H9 (cell line): ENCODE data around the gene GAK. TPM values are rescaled to one million over a fixed set of nuclear protein-coding genes. Genes with fewer than 3 reads are reported as not detected.

Experiments used
- DNase-seq: peaks from one replicate; pipeline ENCODE4 v3.0.0-alpha.2; 2017
- H2AFZ ChIP-seq: one replicate; pipeline ENCODE4 v1.6.1; 2013; ENCODE audit warnings: mild to moderate bottlenecking, low read length, control low read depth, moderate library complexity
- H2AK5ac ChIP-seq: 2 replicates; pipeline ENCODE4 v1.6.1; 2013; ENCODE audit warnings: low read length, control low read depth, mixed read lengths; ENCODE audit not compliant: insufficient read length
- H2BK120ac ChIP-seq: one replicate; pipeline ENCODE4 v1.6.1; 2013; ENCODE audit warnings: low read depth, mild to moderate bottlenecking, low read length, control low read depth, inconsistent platforms; ENCODE audit not compliant: poor library complexity, severe bottlenecking
- H2BK12ac ChIP-seq: 2 replicates; pipeline ENCODE4 v1.6.1; 2013; ENCODE audit warnings: low read length, control low read depth, mixed read lengths, low read depth; ENCODE audit not compliant: insufficient read length
- H2BK15ac ChIP-seq: 2 replicates; pipeline ENCODE4 v1.6.1; 2013; ENCODE audit warnings: low read depth, low read length, control low read depth
- H2BK20ac ChIP-seq: one replicate; pipeline ENCODE4 v1.6.1; 2013; ENCODE audit warnings: low read depth, mild to moderate bottlenecking, low read length, control low read depth, inconsistent platforms; ENCODE audit not compliant: poor library complexity, severe bottlenecking
- H2BK5ac ChIP-seq: 2 replicates; pipeline ENCODE4 v1.6.1; 2013; ENCODE audit warnings: low read length, control low read depth, mixed read lengths; ENCODE audit not compliant: insufficient read length
- H3K14ac ChIP-seq: 2 replicates; pipeline ENCODE4 v1.6.1; 2013; ENCODE audit warnings: low read length, control low read depth; ENCODE audit not compliant: insufficient read depth
- H3K18ac ChIP-seq: 2 replicates; pipeline ENCODE4 v1.6.1; 2013; ENCODE audit warnings: low read depth, mild to moderate bottlenecking, mixed read lengths, low read length, control low read depth; ENCODE audit not compliant: insufficient read length
- H3K23ac ChIP-seq: 2 replicates; pipeline ENCODE4 v1.6.1; 2013; ENCODE audit warnings: low read length, control low read depth, mixed read lengths, low read depth; ENCODE audit not compliant: insufficient read length
- H3K23me2 ChIP-seq: 2 replicates; pipeline ENCODE4 v1.6.1; 2013; ENCODE audit warnings: low read depth, mild to moderate bottlenecking, mixed read lengths, low read length, control low read depth; ENCODE audit not compliant: insufficient read length, poor library complexity, severe bottlenecking
- H3K27ac ChIP-seq: 2 replicates; pipeline ENCODE4 v1.5.1; 2013; ENCODE audit warnings: low read length, control low read depth, mixed read lengths, low read depth; ENCODE audit not compliant: insufficient read length
- H3K27me3 ChIP-seq: 2 replicates; pipeline ENCODE4 v1.6.1; 2013; ENCODE audit warnings: low read length, control low read depth, inconsistent platforms; ENCODE audit not compliant: insufficient read depth
- H3K4ac ChIP-seq: 2 replicates; pipeline ENCODE4 v1.6.1; 2013; ENCODE audit warnings: low read depth, mild to moderate bottlenecking, control low read depth, inconsistent platforms, low read length, moderate library complexity
- H3K4me1 ChIP-seq: 2 replicates; pipeline ENCODE4 v1.6.1; 2013; ENCODE audit warnings: low read length, control low read depth, inconsistent platforms; ENCODE audit not compliant: insufficient read depth
- H3K4me2 ChIP-seq: 2 replicates; pipeline ENCODE4 v1.6.1; 2013; ENCODE audit warnings: low read length, control low read depth, mixed read lengths; ENCODE audit not compliant: insufficient read length, insufficient read depth
- H3K56ac ChIP-seq: 2 replicates; pipeline ENCODE4 v1.6.1; 2013; ENCODE audit warnings: low read depth, mild to moderate bottlenecking, mixed read lengths, low read length, control low read depth; ENCODE audit not compliant: insufficient read length
- H3K79me1 ChIP-seq: 2 replicates; pipeline ENCODE4 v1.6.1; 2013; ENCODE audit warnings: low read depth, mild to moderate bottlenecking, moderate library complexity, low read length, control low read depth, inconsistent platforms; ENCODE audit not compliant: insufficient read depth, poor library complexity, severe bottlenecking
- H3K79me2 ChIP-seq: 2 replicates; pipeline ENCODE4 v1.6.1; 2013; ENCODE audit warnings: low read length, control low read depth, inconsistent platforms; ENCODE audit not compliant: insufficient read depth
- H3K9ac ChIP-seq: 2 replicates; pipeline ENCODE4 v1.6.1; 2013; ENCODE audit warnings: low read length, control low read depth, mixed read lengths; ENCODE audit not compliant: insufficient read length; ENCODE audit errors: extremely low read depth
- H3K9me3 ChIP-seq: one replicate; pipeline ENCODE4 v1.6.1; 2013; ENCODE audit warnings: low read depth, low read length, inconsistent platforms; ENCODE audit not compliant: control insufficient read depth
- H3T11ph ChIP-seq: one replicate; pipeline ENCODE4 v1.6.1; 2013; ENCODE audit warnings: mild to moderate bottlenecking, low read length, control low read depth, inconsistent platforms
- H4K20me1 ChIP-seq: one replicate; pipeline ENCODE4 v1.6.1; 2013; ENCODE audit not compliant: control insufficient read depth, insufficient read length, insufficient read depth
- H4K5ac ChIP-seq: 2 replicates; pipeline ENCODE4 v1.6.1; 2013; ENCODE audit warnings: low read depth, mild to moderate bottlenecking, mixed read lengths, low read length, control low read depth; ENCODE audit not compliant: insufficient read length
- H4K8ac ChIP-seq: replicated peaks from 2 replicates; pipeline ENCODE4 v1.6.1; 2013; ENCODE audit warnings: low read length, control low read depth, mixed read lengths, low read depth; ENCODE audit not compliant: insufficient read length
- H4K91ac ChIP-seq: 2 replicates; pipeline ENCODE4 v1.6.1; 2013; ENCODE audit warnings: low read depth, mild to moderate bottlenecking, moderate library complexity, mixed read lengths, low read length, control low read depth; ENCODE audit not compliant: insufficient read length
- H3K27ac Mint-ChIP-seq, 3 experiments: 2 replicates in 2 of 3; 3 replicates in 1 of 3; pipeline ENCODE4 v1.8.0; 2020 to 2021; ENCODE audit warnings: mixed read lengths in 3 of 3, mild to moderate bottlenecking in 1 of 3, moderate library complexity in 1 of 3
- H3K27me3 Mint-ChIP-seq: 2 replicates; pipeline ENCODE4 v1.8.0; 2021; ENCODE audit warnings: low read depth, mild to moderate bottlenecking, moderate library complexity, mixed read lengths
- H3K36me3 Mint-ChIP-seq, 3 experiments: 2 replicates in 2 of 3; 3 replicates in 1 of 3; pipeline ENCODE4 v1.8.0; 2020 to 2021; ENCODE audit warnings: low read depth in 3 of 3, mixed read lengths in 3 of 3; ENCODE audit not compliant: insufficient read depth in 1 of 3
- H3K4me1 Mint-ChIP-seq, 2 experiments: 2 replicates each; pipeline ENCODE4 v1.8.0; 2020; ENCODE audit warnings: mixed read lengths in 2 of 2
- H3K4me3 Mint-ChIP-seq, 2 experiments: 2 replicates in 1 of 2; 3 replicates in 1 of 2; pipeline ENCODE4 v1.8.0; 2020 to 2021; ENCODE audit warnings: mild to moderate bottlenecking in 2 of 2, mixed read lengths in 2 of 2, moderate library complexity in 1 of 2
- H3K9me3 Mint-ChIP-seq, 2 experiments: 2 replicates in 1 of 2; 3 replicates in 1 of 2; pipeline ENCODE4 v1.8.0; 2020; ENCODE audit warnings: mild to moderate bottlenecking in 2 of 2, mixed read lengths in 2 of 2, moderate library complexity in 1 of 2
- WGBS: extraction: QIAGEN DNeasy Blood & Tissue Kit; methylation state at CpG from one replicate; pipeline ENCODE4 v1.1.7; 2013; ENCODE audit warnings: missing lambda C conversion rate, low lambda C conversion rate, mixed read lengths; ENCODE audit not compliant: insufficient read length; ENCODE audit errors: extremely low coverage; 5-methylcytosine and 5-hydroxymethylcytosine counted together
- total RNA-seq: library from RNA; stranded (reverse); gene quantifications from 2 replicates; pipeline ENCODE4 v1.2.1, GENCODE V29; 2021
- TF ChIP-seq, protein P1 (sequence below): fragments of 200-600 bp; sonication (generic); conservative IDR thresholded peaks from 3 replicates; pipeline ENCODE4 v1.8.0; 2021; ENCODE audit warnings: antibody characterized with exemption, mild to moderate bottlenecking

The GAK gene
- total RNA-seq, 1 experiment from 2014 or later, result 80.7 TPM

DNA sequence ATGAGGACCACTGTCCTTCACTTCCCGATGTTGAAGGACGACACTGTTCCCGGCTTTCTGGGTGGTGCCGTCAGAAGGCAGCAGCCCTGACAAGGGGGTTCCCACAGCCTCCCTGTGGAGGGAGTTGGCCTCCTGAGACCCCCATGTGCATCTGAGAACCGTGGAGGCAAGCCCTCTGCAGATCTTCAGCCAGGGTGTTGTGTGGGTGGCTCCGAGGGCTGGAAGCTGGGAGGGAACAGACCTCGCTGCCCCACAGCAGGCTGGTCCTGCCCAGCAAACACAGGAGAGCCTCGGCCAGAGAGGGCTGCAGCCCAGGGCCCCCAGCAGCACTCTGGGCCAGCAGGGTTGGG is 25.1 kb upstream of the GAK start:
- no peak overlapping the region for H3K14ac ChIP-seq
- H3K23me2 ChIP-seq, result no peaks in the 10 kb centered on the region
- no peak overlapping the region for H3K27ac ChIP-seq
- Mint-ChIP-seq H3K27me3 (no peaks in the 10 kb centered on the region), H3K9me3 (no peaks in the 10 kb centered on the region), H3K36me3 (peaks cover 0 to 5% (median 0%) of the 10 kb centered on the region in 3 experiments; a peak in 2 of 7 replicates), H3K4me1 (no peaks in the 10 kb centered on the region), H3K4me3 (no peak overlapping the region), H3K27ac (no peak overlapping the region)
- no CpG with 5 or more reads among the region's 8 CpGs for WGBS
- no peak for DNase-seq
- H3T11ph ChIP-seq, result no peak overlapping the region
- H3K9ac ChIP-seq, result no peak overlapping the region
- no peaks in the 10 kb centered on the region for H3K79me2 ChIP-seq
- H2AFZ ChIP-seq, result no peak overlapping the region
- H4K8ac ChIP-seq, result no peak overlapping the region
- H2BK20ac ChIP-seq, result no peak overlapping the region
- no peaks in the 10 kb centered on the region for H4K20me1 ChIP-seq
- no peak overlapping the region for H2AK5ac ChIP-seq
- H4K91ac ChIP-seq, result no peak overlapping the region
- H3K27me3 ChIP-seq, result no peaks in the 10 kb centered on the region
- no peak overlapping the region for H3K18ac ChIP-seq
- no peak overlapping the region for H3K23ac ChIP-seq
- H2BK120ac ChIP-seq, result no peak overlapping the region
- no peak overlapping the region for H2BK15ac ChIP-seq
- no peaks in the 10 kb centered on the region for H3K79me1 ChIP-seq
- no peak overlapping the region for H4K5ac ChIP-seq
- no peak overlapping the region for H2BK12ac ChIP-seq
- H2BK5ac ChIP-seq, result no peak overlapping the region
- H3K9me3 ChIP-seq, result no peaks in the 10 kb centered on the region
- TF ChIP-seq, protein P1, sequence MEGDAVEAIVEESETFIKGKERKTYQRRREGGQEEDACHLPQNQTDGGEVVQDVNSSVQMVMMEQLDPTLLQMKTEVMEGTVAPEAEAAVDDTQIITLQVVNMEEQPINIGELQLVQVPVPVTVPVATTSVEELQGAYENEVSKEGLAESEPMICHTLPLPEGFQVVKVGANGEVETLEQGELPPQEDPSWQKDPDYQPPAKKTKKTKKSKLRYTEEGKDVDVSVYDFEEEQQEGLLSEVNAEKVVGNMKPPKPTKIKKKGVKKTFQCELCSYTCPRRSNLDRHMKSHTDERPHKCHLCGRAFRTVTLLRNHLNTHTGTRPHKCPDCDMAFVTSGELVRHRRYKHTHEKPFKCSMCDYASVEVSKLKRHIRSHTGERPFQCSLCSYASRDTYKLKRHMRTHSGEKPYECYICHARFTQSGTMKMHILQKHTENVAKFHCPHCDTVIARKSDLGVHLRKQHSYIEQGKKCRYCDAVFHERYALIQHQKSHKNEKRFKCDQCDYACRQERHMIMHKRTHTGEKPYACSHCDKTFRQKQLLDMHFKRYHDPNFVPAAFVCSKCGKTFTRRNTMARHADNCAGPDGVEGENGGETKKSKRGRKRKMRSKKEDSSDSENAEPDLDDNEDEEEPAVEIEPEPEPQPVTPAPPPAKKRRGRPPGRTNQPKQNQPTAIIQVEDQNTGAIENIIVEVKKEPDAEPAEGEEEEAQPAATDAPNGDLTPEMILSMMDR, result no peak
- no peak overlapping the region for H3K4me2 ChIP-seq
- no peak overlapping the region for H3K56ac ChIP-seq
- H3K4me1 ChIP-seq, result no peaks in the 10 kb centered on the region
- no peak overlapping the region for H3K4ac ChIP-seq
